ENCODE results near the gene LETM1. TPM values are rescaled to one million over a fixed set of nuclear protein-coding genes. Genes with fewer than 3 reads are reported as not detected.

The LETM1 gene
- total RNA-seq, 3 donors from 2014 or later: 31.0 to 42.9 (median 32.5) TPM

- H3K27ac ChIP-seq: no peak overlapping the region
- no peak overlapping the region for H3K4me3 ChIP-seq
- H3K4me1 ChIP-seq: no peaks in the 10 kb centered on the region
- no peaks in the 10 kb centered on the region for H3K36me3 ChIP-seq
- no peaks in the 10 kb centered on the region for H3K9me3 ChIP-seq
- H3K27me3 ChIP-seq: no peaks in the 10 kb centered on the region
- TF ChIP-seq CTCF (IDR thresholded peaks at IDR 0.05) (no peak), POLR2AphosphoS5 (IDR thresholded peaks at IDR 0.05) (no peak), POLR2A (IDR thresholded peaks at IDR 0.05) (no peak)
- no peak for DNase-seq (ENCODE audit: low spot score in 2 of 2)
- intact Hi-C loops (cut with DNase I; ENCODE audit: low total_unique reads): no loop called here
Measured at GRCh38 chr4:1825326-1825725, 30.6 kb downstream of the LETM1 start.

- no peak for TF ChIP-seq POLR2AphosphoS5 (IDR thresholded peaks at IDR 0.05)
- no peak for TF ChIP-seq POLR2A (IDR thresholded peaks at IDR 0.05)
- no peak for TF ChIP-seq CTCF (IDR thresholded peaks at IDR 0.05)
- no peak overlapping the region for H3K4me3 ChIP-seq
- no peaks in the 10 kb centered on the region for H3K36me3 ChIP-seq
- no peaks in the 10 kb centered on the region for H3K4me1 ChIP-seq
- DNase-seq (ENCODE audit: low spot score in 2 of 2): no peak
- no peaks in the 10 kb centered on the region for H3K9me3 ChIP-seq
- intact Hi-C loops (cut with DNase I; ENCODE audit: low total_unique reads): no loop called here
- H3K27ac ChIP-seq: no peak overlapping the region
- H3K27me3 ChIP-seq: no peaks in the 10 kb centered on the region
Measured at GRCh38 chr4:1824746-1825145, 31.2 kb downstream of the LETM1 start.

- H3K9me3 ChIP-seq: no peaks in the 10 kb centered on the region
- H3K4me1 ChIP-seq: no peaks in the 10 kb centered on the region
- H3K27ac ChIP-seq: no peak overlapping the region
- H3K4me3 ChIP-seq: no peak overlapping the region
- intact Hi-C loops (cut with DNase I; ENCODE audit: low total_unique reads): no loop called here
- TF ChIP-seq CTCF (IDR thresholded peaks at IDR 0.05) (no peak), POLR2A (IDR thresholded peaks at IDR 0.05) (no peak), POLR2AphosphoS5 (IDR thresholded peaks at IDR 0.05) (no peak)
- no peaks in the 10 kb centered on the region for H3K27me3 ChIP-seq
- no peak for DNase-seq (ENCODE audit: low spot score in 2 of 2)
- no peaks in the 10 kb centered on the region for H3K36me3 ChIP-seq
Measured at GRCh38 chr4:1823545-1823932, 32.4 kb downstream of the LETM1 start.

GRCh38 chr4:1822568-1823544 lies 33.1 kb downstream of the LETM1 start:
- no peak for TF ChIP-seq POLR2AphosphoS5 (IDR thresholded peaks at IDR 0.05)
- no peak for TF ChIP-seq CTCF (IDR thresholded peaks at IDR 0.05)
- no peak for TF ChIP-seq POLR2A (IDR thresholded peaks at IDR 0.05)

More at GRCh38 chr4:1822568-1823544, 33.1 kb downstream of the LETM1 start:
- Histone ChIP-seq H3K36me3 (no peaks in the 10 kb centered on the region), H3K4me3 (no peak overlapping the region), H3K27me3 (no peaks in the 10 kb centered on the region), H3K27ac (no peak overlapping the region), H3K4me1 (no peaks in the 10 kb centered on the region), H3K9me3 (no peaks in the 10 kb centered on the region)
- no peak for DNase-seq (ENCODE audit: low spot score in 2 of 2)
- intact Hi-C loops (cut with DNase I; ENCODE audit: low total_unique reads): no loop called here
